RWPE2 (cell line): ENCODE data around the gene LCN10.
"Not testable (repeated sequence)": the region's sequence is repeated elsewhere in the genome, so short reads cannot be mapped to it uniquely, and the experiment has no call there.

Source experiments
- ATAC-seq: fragments of 200-7000 bp; cut with Tn5 transposase; 3 replicates; pipeline ENCODE4 v1.9.1; 2021; ENCODE audit warnings: low read depth
- DNase-seq: peaks from one replicate; pipeline ENCODE4 v3.0.0-alpha.2; 2020; ENCODE audit warnings: low spot score
- H3K27ac ChIP-seq: fragments of 450-650 bp; 2 replicates; pipeline ENCODE4 v1.5.1; 2017; ENCODE audit warnings: mild to moderate bottlenecking; ENCODE audit not compliant: poor library complexity, severe bottlenecking
- H3K27me3 ChIP-seq: fragments of 250-450 bp; sonication (Bioruptor Pico); 2 replicates; pipeline ENCODE4 v1.5.1; 2021; ENCODE audit warnings: mild to moderate bottlenecking, moderate library complexity; ENCODE audit not compliant: insufficient read depth, poor library complexity, severe bottlenecking
- H3K36me3 ChIP-seq: fragments of 250-450 bp; sonication (Bioruptor Pico); 2 replicates; pipeline ENCODE4 v1.5.1; 2020; ENCODE audit warnings: low read depth, mild to moderate bottlenecking, moderate library complexity
- H3K4me1 ChIP-seq: fragments of 250-450 bp; sonication (Bioruptor Pico); 2 replicates; pipeline ENCODE4 v1.5.1; 2021; ENCODE audit warnings: mild to moderate bottlenecking, moderate library complexity; ENCODE audit not compliant: insufficient read depth, poor library complexity, severe bottlenecking
- H3K4me3 ChIP-seq: fragments of 250-450 bp; sonication (Bioruptor Pico); 2 replicates; pipeline ENCODE4 v1.5.1; 2021; ENCODE audit warnings: mild to moderate bottlenecking, moderate library complexity; ENCODE audit not compliant: severe bottlenecking
- H3K9me3 ChIP-seq: fragments of 250-450 bp; sonication (Bioruptor Pico); 2 replicates; pipeline ENCODE4 v1.5.1; 2021; ENCODE audit warnings: mild to moderate bottlenecking, moderate library complexity; ENCODE audit not compliant: severe bottlenecking
- CTCF ChIP-seq: fragments of 450-650 bp; IDR thresholded peaks from one replicate; pipeline ENCODE4 v1.5.1; 2017; ENCODE audit warnings: mild to moderate bottlenecking, moderate library complexity; ENCODE audit not compliant: poor library complexity, severe bottlenecking

The LCN10 gene

GRCh38 chr9:136756836-136757235, 14.1 kb upstream of the LCN10 start:
- DNase-seq (no peak), ATAC-seq (no peak)
- no peaks in the 10 kb centered on the region for H3K4me1 ChIP-seq
- no peak overlapping the region for H3K4me3 ChIP-seq
- no peak overlapping the region for H3K27ac ChIP-seq
- H3K36me3 ChIP-seq, result no peaks in the 10 kb centered on the region
- H3K9me3 ChIP-seq, result no peaks in the 10 kb centered on the region
- no peaks in the 10 kb centered on the region for H3K27me3 ChIP-seq
- no peak for TF ChIP-seq CTCF

DNA sequence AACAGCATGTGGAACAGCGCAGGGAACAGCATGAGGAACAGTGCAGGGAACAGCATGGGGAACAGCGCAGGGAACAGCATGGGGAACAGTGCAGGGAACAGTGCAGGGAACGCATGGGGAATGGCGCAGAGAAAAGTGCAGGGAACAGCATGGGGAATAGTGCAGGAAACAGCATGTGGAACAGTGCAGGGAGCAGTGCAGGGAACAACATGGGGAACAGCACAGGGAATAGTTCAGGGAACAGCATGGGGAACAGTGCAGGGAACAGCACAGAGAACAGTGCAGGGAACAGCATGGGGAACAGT, 13.3 kb upstream of the LCN10 start:
- no peaks in the 10 kb centered on the region for H3K4me1 ChIP-seq
- H3K36me3 ChIP-seq, result no peaks in the 10 kb centered on the region
- no peaks in the 10 kb centered on the region for H3K27me3 ChIP-seq
- no peak for TF ChIP-seq CTCF
- no peak overlapping the region for H3K27ac ChIP-seq
- no peak for DNase-seq
- no peak overlapping the region for H3K4me3 ChIP-seq
- ATAC-seq, result no peak
- no peaks in the 10 kb centered on the region for H3K9me3 ChIP-seq

DNA sequence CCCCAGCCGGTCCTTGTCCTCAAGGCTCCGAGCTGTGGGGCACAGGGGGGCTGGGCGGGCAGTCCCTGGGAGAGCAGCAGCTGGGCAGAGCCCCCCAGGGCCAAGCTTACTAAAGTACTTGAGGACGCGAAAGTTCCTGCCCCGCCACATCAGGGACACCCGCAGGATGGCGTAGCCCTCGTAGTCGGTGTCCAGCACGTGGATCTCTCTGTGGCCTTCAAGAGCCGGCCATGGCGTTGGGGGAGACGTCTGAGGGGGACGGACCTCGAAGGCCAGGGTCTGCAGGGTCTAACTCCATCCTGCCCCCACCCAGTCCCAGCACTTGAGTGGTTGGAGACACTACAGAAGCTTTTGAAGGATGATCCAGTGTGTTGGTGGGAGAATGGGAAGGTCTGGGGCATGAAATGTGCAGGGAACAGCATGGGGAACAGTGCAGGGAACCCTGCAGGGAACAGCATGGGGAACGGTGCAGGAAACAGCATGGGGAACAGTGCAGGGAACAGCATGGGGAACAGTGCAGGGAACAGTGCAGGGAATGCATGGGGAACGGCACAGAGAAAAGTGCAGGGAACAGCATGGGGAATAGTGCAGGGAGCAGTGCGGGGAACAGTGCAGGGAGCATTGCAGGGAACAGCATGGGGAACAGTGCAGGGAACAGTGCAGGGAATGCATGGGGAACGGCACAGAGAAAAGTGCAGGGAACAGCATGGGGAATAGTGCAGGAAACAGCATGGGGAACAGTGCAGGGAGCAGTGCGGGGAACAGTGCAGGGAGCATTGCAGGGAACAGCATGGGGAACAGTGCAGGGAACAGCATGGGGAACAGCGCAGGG, 12.8 kb upstream of the LCN10 start:
- not testable (repeated sequence) for H3K36me3 ChIP-seq, H3K27ac ChIP-seq, H3K4me3 ChIP-seq, ATAC-seq, H3K9me3 ChIP-seq, DNase-seq, H3K27me3 ChIP-seq, H3K4me1 ChIP-seq

DNA sequence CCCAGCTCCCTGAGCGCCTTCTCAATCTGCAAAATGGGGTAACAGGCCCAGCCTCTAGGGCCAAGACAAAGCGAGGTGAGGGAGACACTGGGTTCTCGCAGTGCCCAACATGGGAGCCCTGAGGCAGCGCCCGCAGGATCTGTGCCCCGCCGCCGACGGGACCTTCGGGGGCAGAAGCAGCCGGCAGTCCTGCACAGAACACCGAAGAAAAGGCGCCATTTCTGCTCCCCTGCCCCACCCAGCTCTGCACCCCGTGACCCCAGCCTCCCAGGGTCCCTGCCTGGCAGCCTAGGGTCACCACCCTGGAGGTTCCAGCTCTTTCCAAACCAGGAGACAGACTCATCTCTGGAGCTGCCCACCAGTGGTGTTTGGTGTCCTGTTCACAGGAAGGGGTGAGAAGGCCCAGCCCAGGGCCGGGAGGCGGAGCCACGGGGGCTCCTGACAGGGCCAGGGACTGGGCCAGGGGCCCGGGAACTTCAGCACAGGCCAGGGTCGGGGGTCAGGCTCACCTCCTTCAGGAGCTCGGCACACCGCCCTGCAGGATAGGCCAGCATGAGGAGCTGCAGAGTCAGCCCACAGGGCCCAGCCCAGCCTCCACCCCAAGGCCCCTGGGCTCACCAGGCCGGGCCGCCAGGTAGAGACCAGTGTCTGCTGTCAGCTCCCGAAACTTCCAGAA, 12.0 kb upstream of the LCN10 start:
- H3K27me3 ChIP-seq, result no peaks in the 10 kb centered on the region
- DNase-seq, result no peak
- TF ChIP-seq CTCF, result no peak
- ATAC-seq, result no peak
- no peaks in the 10 kb centered on the region for H3K9me3 ChIP-seq
- H3K27ac ChIP-seq, result no peak overlapping the region
- H3K36me3 ChIP-seq, result no peaks in the 10 kb centered on the region
- no peaks in the 10 kb centered on the region for H3K4me1 ChIP-seq
- no peak overlapping the region for H3K4me3 ChIP-seq

- H3K27ac ChIP-seq, result no peak overlapping the region
- no peaks in the 10 kb centered on the region for H3K4me1 ChIP-seq
- DNase-seq (no peak), ATAC-seq (no peak)
- TF ChIP-seq CTCF, result no peak
- H3K27me3 ChIP-seq, result no peaks in the 10 kb centered on the region
- H3K4me3 ChIP-seq, result no peak overlapping the region
- H3K36me3 ChIP-seq, result no peaks in the 10 kb centered on the region
- H3K9me3 ChIP-seq, result no peaks in the 10 kb centered on the region
Measured at GRCh38 chr9:136754059-136754572, 11.4 kb upstream of the LCN10 start.
